GM21447 (cell line): ENCODE results near the gene DUSP22.

Experiments used
- ATAC-seq: cut with Tn5 transposase; IDR thresholded peaks from one replicate; pipeline ENCODE4 v1.9.1; 2021; ENCODE audit not compliant: unreplicated experiment

Gene DUSP22

GRCh38 chr6:349491-349921, 57.2 kb downstream of the DUSP22 start:
- ATAC-seq, result no peak

- no peak for ATAC-seq
These were observed 58.1 kb downstream of the DUSP22 start for GRCh38 chr6:350371-350770.

GRCh38 chr6:351011-351866, 59.0 kb downstream of the DUSP22 start:
- ATAC-seq, result no peak

- ATAC-seq, result no peak
These were observed 59.6 kb downstream of the DUSP22 start for GRCh38 chr6:351867-352289.

GRCh38 chr6:352474-352873, 60.2 kb downstream of the DUSP22 start:
- no peak for ATAC-seq

- ATAC-seq, result no peak
These were observed 60.7 kb downstream of the DUSP22 start for GRCh38 chr6:352896-353470.

GRCh38 chr6:353642-354614, 61.6 kb downstream of the DUSP22 start:
- ATAC-seq, result no peak

GRCh38 chr6:354631-355280, 62.5 kb downstream of the DUSP22 start:
- ATAC-seq, result no peak

GRCh38 chr6:355373-356208, 63.3 kb downstream of the DUSP22 start:
- ATAC-seq, result no peak

- ATAC-seq, result peak; percentile 56
These were observed 64.6 kb downstream of the DUSP22 start for GRCh38 chr6:356828-357251.

- no peak for ATAC-seq
These were observed 65.0 kb downstream of the DUSP22 start for GRCh38 chr6:357261-357790.

- no peak for ATAC-seq
These were observed 65.6 kb downstream of the DUSP22 start for GRCh38 chr6:357791-358341.

GRCh38 chr6:358432-358831, 66.1 kb downstream of the DUSP22 start:
- ATAC-seq, result no peak

GRCh38 chr6:358847-359246, 66.6 kb downstream of the DUSP22 start:
- no peak for ATAC-seq

GRCh38 chr6:359261-360035, 67.2 kb downstream of the DUSP22 start:
- no peak for ATAC-seq

GRCh38 chr6:360349-360748, 68.1 kb downstream of the DUSP22 start:
- no peak for ATAC-seq

- no peak for ATAC-seq
These were observed 68.6 kb downstream of the DUSP22 start for GRCh38 chr6:360764-361373.
